Anterior cingulate cortex (tissue), 58 donors: ENCODE results near the gene VSIG10L.

ENCODE experiments used
- DNase-seq, 58 donors: peaks; one replicate each; lab custom pipeline; 2025; lab: John Stamatoyannopoulos, UW

The VSIG10L gene

DNA sequence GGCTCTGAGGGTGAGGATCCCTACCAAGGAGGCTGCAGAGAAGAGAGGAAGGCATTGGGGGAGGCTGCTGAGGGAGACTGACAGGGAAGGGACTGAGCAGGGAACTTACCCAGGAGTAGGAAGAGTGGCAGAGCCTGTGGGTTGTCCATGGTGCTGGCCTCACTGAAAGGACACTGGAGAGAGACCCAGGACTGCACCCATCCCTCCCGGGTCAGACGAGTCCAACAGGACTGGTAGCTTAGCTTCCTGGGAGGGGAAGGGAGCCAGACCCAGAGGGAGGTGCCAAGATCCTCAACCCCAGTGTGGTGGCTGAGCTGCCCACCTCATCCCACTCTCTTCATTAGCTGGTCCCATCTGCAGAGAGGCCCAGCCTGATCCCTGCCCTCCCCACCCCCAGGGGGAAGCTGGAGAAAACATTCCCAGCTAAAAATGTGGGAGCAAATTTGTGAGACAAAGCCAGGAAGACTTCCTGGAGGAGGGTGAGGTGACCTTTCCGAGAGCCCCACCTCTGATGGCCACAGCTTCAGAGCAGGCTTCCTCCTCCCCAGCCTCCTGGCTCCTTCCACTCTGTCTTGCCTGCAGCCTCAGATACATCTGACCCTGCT is at the start of gene VSIG10L:
VSIG10L (minus strand) TSS at position 164 of the 605 bp plus-strand sequence; CDS start at position 149, 15 bp downstream.
- no peak for DNase-seq

DNA sequence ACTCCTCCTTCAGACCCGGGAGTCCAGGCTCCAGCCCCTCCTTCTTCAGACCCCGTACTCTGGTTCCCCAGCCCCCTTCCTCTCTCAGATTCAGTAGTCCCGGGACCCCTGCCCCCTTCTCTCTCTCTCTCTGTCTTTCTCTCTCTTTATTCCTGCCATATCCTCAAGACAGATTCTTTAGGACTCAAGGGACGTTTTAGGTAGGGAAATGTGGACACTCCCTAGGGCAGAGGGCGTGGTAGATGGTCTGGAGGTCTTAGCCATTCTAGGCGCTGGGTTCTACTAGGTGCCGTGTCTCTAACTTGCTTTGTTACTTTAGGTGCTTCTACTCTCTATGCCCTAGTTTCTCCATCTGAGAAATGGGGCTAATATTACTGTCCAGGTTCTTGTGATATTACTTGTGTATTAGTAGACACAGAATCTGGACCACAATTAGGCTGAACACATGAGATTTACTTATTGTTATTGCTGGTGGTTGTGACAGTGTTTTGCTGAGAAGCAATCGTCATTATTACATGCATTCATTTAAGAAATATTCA is 49.2 kb upstream of the VSIG10L start:
- DNase-seq: no peak

DNA sequence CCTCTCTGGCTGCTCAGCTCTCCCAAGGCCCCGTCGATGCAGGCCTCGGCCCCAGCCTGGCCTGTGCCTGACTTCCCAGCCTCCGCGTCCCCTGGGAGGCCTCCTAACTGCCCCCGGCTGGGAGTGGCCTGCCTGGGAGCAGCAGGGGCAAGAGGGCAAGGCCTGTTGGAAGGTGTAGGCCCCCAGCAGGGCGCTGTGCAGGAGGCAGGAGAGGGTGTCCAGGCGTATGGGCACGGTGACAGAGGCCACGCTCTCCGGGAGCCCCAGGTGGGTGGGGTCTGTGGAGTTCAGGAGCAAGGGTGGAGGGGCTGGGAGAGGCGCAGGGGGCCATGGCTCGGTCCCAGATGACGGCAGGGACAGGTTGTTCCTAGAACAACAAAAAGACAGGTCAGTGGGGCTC is 47.2 kb upstream of the VSIG10L start:
- DNase-seq: no peak

DNA sequence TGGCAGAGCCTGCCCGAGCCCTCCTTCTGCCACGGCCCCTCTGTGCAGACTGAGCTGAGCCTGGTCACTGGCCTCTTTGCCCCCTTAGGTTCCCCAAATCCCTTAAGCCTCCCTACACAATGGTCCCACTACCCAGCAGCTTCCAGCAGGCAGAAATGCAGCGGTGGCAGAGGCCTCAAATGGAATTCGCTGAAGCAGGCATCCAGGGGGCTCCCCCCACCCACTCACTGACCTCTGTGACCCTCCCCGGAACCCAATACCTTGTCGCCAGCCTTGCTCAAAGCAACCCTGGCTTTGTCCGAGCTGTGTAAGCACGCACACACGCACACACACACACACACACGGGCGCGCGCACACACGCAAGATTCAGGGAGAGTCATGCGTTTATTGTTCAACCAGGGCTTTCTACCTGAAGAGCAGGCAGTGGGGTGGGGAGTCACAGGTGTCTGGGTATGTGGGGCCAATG is 46.0 kb upstream of the VSIG10L start, which contains the start of gene LIM2:
LIM2 (minus strand) TSS at position 51 of the 466 bp plus-strand sequence. CDS start 531 bp downstream, outside the sequence.
- no peak for DNase-seq

GRCh38 chr19:51386882-51387520 is 45.1 kb upstream of the VSIG10L start:
- no peak for DNase-seq

GRCh38 chr19:51382004-51382403 is 40.1 kb upstream of the VSIG10L start:
- no peak for DNase-seq

GRCh38 chr19:51380379-51380778 is 38.4 kb upstream of the VSIG10L start:
- DNase-seq: no peak

DNA sequence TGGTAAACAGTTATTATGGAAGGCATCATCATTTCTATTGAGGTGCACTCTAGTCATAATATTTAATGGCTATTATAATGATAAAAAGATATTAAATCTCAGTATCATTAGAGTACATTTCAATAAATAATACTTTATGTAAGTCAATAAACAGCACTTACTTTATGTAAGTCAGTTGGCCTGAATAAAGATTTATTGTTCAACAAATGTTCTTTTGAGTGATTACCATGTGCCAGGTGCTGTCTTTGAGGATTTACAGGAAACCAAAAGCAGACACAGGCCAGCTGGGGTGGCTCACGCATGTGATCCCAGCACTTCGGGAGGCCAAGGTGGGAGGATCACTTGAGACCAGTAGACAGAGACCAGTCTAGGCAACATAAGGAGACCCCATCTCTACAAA is 35.5 kb upstream of the VSIG10L start:
- DNase-seq: no peak

DNA sequence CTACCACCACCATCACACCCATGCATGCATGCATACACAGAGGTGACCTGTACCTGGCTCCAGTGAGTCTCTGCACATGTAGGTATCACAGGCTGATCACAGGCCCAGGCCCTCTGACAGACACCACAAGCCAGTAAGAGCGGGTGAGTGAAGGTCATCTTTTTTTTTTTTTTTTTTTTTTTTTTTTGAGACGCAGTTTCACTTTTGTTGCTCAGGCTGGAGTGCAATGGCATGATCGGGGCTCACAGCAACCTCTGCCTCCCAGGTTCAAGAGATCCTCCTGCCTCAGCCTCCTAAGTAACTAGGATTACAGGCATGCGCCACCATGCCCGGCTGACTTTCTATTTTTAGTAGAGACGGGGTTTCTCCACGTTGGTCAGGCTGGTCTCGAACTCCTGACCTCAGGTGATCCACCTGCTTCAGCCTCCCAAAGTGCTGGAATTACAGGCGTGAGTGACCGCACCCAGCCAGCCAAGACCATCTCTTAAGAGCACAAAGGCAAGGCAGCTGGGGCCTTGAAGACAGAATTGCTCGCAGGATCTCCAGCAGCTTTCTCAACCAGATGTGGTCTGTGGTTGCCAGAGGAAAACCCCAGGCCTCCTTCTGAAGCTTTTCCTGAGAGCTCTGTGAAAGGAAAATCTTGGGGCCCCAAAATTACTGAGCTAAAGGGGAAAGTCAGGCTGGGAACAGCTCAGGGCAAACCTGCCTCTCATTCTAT is 33.7 kb upstream of the VSIG10L start:
- no peak for DNase-seq

GRCh38 chr19:51372649-51373504 is 30.9 kb upstream of the VSIG10L start, which contains the start of gene NKG7:
Gene NKG7, minus strand, starts transcription at chr19:51372654. Its CDS starts 119 bp downstream, at chr19:51372535.
- DNase-seq: no peak

DNA sequence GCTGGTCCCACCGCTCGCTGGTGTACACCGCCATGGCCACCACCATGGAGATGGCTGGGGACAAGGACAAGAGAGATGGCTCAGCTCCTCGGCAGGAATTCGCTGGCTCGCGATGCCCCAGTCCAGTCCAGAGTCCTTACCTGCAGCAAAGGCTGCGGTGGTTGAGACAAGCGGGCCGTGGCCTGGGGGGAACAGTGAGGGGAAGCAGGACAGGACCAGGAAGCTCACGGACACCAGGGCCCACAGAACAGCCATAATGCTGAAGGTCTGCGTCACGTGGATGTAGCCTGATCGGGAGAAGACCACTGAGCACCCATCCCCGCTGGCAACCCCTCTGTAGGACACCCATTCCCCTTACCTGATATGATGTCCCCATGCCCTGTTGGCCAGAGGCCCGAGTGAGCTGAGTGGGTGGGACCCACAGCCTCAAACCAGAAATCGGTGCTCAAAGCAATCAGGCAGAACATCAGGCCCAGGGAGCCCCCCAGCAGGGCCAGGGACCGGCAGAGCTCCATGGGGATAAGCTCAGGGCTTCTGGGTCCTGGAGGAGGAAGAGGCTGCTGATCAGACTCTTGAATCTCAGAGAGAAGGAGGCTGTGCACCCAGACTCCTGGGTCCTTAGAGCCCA is 30.2 kb upstream of the VSIG10L start:
- no peak for DNase-seq

DNA sequence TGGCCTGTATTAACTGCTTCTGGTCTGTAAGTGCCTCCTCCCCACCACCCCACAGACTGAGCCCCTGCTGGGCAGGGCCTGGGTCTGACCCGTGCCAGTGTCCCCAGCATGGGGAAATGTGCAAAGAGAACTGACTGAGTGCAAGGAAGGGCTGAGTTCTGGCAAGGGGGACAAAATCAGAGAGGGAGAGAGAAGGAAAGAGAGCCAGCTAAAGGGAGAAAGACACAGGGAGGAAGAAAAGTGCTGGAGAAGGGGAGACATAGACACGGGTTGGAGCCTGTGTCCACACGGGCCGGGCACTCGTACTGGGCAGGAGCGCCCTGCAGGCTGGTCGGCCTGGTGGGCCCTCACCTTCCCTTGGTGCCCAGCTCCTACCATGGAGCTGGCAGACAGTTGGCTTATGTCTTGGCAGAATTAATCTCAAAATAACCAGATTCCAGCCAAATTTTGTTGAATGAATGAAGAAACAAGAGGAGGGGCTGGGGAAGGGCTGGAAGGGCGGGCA is 29.3 kb upstream of the VSIG10L start:
- no peak for DNase-seq

DNA sequence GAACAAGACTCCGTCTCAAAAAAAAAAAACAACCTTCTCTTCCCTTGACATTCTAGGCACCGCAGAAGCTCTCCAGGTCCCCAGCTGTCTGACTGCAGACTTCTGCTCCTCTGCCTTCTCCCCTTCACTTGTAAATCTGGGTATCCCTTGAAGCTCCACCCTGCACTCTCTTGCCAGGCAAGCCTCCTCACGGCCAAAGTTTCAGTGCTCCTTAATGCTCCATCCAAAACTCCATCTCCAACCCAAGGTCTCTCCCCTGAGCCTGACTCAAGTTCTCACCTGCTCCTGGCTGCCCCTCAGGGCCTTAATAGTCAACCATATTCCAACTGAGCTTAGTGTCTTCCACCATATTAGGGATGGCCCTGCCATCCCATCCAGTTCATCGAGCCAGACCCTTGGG is 28.3 kb upstream of the VSIG10L start:
- no peak for DNase-seq

DNA sequence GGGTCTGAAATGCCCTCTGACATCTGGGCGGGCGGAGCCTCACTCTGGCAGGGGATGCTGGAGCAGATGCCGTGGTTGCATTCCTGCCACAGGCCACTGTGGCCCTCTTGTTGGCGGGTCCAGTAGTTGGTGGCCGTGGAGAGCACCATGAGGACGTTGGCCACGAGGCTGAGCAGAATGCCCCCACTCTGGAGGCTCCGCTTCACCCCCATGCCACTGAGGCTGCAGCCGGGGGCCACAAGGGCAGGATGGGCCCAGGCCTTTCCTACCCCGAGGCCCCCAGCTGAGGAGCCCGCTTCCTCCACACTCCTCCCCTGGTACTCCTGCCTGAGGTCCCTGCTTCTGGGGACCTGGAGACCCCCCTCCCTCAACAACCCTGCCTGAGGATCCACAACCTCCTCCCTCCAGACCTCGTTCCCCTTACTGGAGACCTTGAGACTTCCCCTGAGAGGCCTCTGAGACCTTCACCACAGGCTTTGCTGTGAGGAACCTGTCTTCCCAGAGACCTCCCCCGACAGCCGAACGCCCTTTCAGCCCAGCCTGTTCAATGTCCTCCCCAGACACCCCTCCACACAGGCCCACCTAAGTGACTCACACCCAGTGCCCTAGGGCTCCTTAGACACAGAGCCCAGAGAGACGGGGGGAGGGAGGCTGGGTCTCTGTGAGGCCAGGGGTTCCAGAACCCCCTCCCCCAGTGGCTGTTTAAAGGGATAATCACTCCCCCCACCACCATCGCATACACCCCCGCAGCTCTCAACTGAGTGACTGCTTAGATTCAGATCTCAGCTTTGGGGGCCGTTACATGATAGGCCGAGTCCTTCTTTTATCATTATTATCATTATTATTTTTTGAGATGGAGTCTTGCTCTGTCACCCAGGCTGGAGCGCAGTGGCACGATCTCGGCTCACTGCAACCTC is 26.7 kb upstream of the VSIG10L start, which contains the start of gene CLDND2:
CLDND2 (minus strand) TSS at position 638 of the 917 bp plus-strand sequence; CDS start at position 212, 426 bp downstream.
- DNase-seq: peak in 5 of 58 donors; percentile 27 to 59 (median 54)

DNA sequence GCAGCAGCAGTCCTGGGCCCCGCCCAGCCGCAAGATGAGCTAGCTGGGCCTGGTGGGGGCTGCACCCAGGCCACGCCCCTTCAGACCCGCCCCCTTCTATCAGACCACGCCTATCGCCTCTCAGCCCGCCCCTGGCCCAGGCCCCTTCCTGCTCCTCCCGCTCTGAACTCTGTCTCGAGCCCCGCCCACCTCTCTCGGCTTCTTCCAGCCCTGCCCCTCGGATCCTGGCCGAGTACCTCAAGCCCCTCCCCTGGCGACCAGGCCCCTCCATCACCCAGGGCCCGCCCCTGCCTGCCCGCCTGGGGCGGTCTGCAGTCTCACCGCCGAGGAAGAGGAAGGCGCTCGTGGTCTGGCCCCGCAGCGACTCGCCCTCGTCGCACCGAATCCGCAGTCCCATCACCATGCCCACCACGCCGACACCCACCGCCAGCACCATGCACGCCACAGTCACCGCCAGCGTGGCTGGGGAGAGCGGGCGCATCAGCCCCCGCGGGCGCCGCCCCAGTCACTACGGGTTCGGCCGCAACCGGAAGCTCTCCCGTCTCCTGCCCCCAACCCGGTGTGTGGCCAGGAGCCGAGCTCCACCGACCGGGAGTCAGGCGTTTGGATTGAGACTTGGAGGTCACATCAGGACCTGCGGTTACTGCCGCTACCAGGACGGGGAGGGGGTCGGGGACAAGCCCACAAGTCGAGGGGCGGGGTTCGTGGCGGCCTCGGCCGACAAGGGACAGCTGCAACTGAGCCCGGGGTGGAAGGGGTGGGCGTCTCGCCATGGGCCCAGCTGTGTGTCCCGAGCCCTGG is 25.8 kb upstream of the VSIG10L start:
- DNase-seq: peak; percentile 40 to 100 (median 98)

GRCh38 chr19:51367255-51367564 is 25.3 kb upstream of the VSIG10L start:
- peak in 4 of 58 donors; percentile 44 to 69 (median 54) for DNase-seq
